Osteoblast (primary cell): ENCODE data around the gene CSF2. TPM values are rescaled to one million over a fixed set of nuclear protein-coding genes. Genes with fewer than 3 reads are reported as not detected.
A peak's percentile ranks its signal among the peaks of the same experiment; 100 is the strongest.

Experiments used
- DNase-seq: peaks from one replicate; pipeline ENCODE4 v3.0.0; 2011; ENCODE audit warnings: low spot score, mixed read lengths; ENCODE audit not compliant: insufficient read length; ENCODE audit errors: missing footprints
- H2AFZ ChIP-seq: 2 replicates; pipeline ENCODE4 v1.6.0; 2011; ENCODE audit warnings: mild to moderate bottlenecking, low read length
- H3K27ac ChIP-seq: 2 replicates; pipeline ENCODE4 v1.5.1; 2011; ENCODE audit warnings: mild to moderate bottlenecking, low read depth, low read length, moderate library complexity
- H3K27me3 ChIP-seq: 2 replicates; pipeline ENCODE4 v1.6.0; 2012; ENCODE audit warnings: mild to moderate bottlenecking, control low read depth, inconsistent platforms, low read length, moderate library complexity; ENCODE audit not compliant: insufficient read depth
- H3K36me3 ChIP-seq: 2 replicates; pipeline ENCODE4 v1.5.1; 2011; ENCODE audit warnings: mild to moderate bottlenecking, low read length, control low read depth, moderate library complexity; ENCODE audit not compliant: insufficient read depth
- H3K4me1 ChIP-seq: 2 replicates; pipeline ENCODE4 v1.5.1; 2011; ENCODE audit warnings: mild to moderate bottlenecking, low read length, control low read depth, moderate library complexity; ENCODE audit not compliant: insufficient read depth
- H3K4me2 ChIP-seq: 2 replicates; pipeline ENCODE4 v1.6.0; 2011; ENCODE audit warnings: mild to moderate bottlenecking, low read length; ENCODE audit not compliant: insufficient read depth
- H3K4me3 ChIP-seq: fragments of 200-600 bp; sonication (generic); 3 replicates; pipeline ENCODE4 v1.5.1; 2012; ENCODE audit warnings: mild to moderate bottlenecking, low read length, inconsistent platforms; ENCODE audit not compliant: insufficient read depth
- H3K79me2 ChIP-seq: 2 replicates; pipeline ENCODE4 v1.6.0; 2012; ENCODE audit warnings: mild to moderate bottlenecking, low read length, control low read depth, inconsistent platforms; ENCODE audit not compliant: insufficient read depth
- H3K9me3 ChIP-seq: 2 replicates; pipeline ENCODE4 v1.5.1; 2011; ENCODE audit warnings: low read depth, low read length, control low read depth
- H4K20me1 ChIP-seq: 2 replicates; pipeline ENCODE4 v1.6.0; 2012; ENCODE audit warnings: mild to moderate bottlenecking, low read length, control low read depth; ENCODE audit not compliant: insufficient read depth
- total RNA-seq: library from RNA; depleted of rRNA; stranded (reverse); fragments of >200 nt; gene quantifications from 2 replicates; pipeline ENCODE4 v1.2.3, GENCODE V29; 2012
- TF ChIP-seq, protein P1 (sequence below): IDR thresholded peaks from 2 replicates; pipeline ENCODE4 v1.5.1; 2011; ENCODE audit warnings: mild to moderate bottlenecking, low read depth, low read length, moderate library complexity; ENCODE audit errors: extremely low read depth

Gene CSF2
- total RNA-seq, 1 donor, result not detected

DNA sequence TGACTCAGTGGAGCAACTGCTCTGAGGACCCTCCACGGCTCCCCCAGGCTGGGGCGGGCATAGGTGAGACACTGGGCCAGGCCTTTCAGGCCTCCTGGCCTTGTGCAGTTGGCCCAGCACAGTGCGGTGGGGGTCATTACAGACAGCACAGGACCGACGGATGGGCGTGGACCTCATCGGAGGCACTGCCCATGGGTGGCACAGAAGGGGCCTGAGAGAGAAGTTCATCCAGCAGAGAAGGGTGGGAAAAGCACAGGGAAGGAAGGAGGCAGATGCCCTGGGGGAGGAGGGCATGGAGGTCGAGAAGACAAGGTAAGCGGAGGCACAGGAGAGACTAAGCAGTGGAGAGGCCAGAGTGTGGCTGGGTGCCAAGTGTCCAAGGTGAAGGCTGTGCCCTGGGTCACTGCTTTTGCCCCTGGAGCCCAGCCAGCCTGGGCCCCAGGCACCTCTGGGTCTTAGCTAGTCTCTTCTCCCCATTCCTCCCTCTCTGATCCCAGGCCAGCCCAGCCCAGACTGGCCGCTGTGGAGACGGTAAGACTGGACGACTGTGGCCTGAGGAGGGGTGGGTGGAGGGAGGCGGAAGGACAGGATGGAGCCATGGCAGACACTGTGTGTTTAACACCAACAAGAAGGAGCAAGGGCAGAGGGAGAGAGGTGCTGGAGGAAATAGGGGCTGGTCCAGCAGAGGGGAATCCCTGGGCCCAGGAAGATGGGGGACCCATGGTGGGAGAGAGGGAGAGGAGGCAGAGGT, 7.5 kb upstream of the CSF2 start:
- Histone ChIP-seq H3K4me3 (no peak overlapping the region), H3K27ac (no peak overlapping the region), H3K79me2 (no peaks in the 10 kb centered on the region), H4K20me1 (peaks cover 3% of the 10 kb centered on the region), H3K4me2 (no peak overlapping the region), H3K4me1 (peaks cover 8% of the 10 kb centered on the region), H3K27me3 (no peaks in the 10 kb centered on the region), H3K36me3 (no peaks in the 10 kb centered on the region), H2AFZ (no peak overlapping the region), H3K9me3 (no peaks in the 10 kb centered on the region)
- TF ChIP-seq, protein P1, sequence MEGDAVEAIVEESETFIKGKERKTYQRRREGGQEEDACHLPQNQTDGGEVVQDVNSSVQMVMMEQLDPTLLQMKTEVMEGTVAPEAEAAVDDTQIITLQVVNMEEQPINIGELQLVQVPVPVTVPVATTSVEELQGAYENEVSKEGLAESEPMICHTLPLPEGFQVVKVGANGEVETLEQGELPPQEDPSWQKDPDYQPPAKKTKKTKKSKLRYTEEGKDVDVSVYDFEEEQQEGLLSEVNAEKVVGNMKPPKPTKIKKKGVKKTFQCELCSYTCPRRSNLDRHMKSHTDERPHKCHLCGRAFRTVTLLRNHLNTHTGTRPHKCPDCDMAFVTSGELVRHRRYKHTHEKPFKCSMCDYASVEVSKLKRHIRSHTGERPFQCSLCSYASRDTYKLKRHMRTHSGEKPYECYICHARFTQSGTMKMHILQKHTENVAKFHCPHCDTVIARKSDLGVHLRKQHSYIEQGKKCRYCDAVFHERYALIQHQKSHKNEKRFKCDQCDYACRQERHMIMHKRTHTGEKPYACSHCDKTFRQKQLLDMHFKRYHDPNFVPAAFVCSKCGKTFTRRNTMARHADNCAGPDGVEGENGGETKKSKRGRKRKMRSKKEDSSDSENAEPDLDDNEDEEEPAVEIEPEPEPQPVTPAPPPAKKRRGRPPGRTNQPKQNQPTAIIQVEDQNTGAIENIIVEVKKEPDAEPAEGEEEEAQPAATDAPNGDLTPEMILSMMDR, result no peak
- peak; percentile 53 for DNase-seq

DNA sequence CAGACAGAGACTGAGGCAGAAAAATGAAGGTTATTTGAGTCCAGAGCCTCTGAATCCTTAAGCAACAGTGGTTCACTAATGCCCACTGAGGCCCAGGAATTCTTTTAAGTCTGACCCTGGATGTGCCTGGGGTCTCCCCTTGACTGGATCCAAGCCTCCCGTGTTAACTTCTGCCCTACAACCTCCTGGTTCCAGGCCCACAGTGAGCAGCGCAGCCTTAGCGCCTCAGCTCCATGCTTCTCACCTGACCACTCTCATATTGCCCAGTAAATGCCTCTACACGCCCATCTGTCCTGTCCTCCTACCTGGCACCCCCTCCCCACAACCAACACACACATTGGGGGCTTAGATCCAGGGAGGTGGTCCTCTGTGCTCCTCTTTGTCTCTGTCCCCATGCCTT, 6.7 kb upstream of the CSF2 start:
- Histone ChIP-seq H3K9me3 (no peaks in the 10 kb centered on the region), H3K27ac (no peak overlapping the region), H3K4me2 (no peak overlapping the region), H2AFZ (no peak overlapping the region), H3K79me2 (no peaks in the 10 kb centered on the region), H3K4me1 (peaks cover 9% of the 10 kb centered on the region), H4K20me1 (peaks cover 3% of the 10 kb centered on the region), H3K36me3 (no peaks in the 10 kb centered on the region), H3K4me3 (no peak overlapping the region), H3K27me3 (no peaks in the 10 kb centered on the region)
- TF ChIP-seq, protein P1, result no peak
- DNase-seq, result peak; percentile 76

DNA sequence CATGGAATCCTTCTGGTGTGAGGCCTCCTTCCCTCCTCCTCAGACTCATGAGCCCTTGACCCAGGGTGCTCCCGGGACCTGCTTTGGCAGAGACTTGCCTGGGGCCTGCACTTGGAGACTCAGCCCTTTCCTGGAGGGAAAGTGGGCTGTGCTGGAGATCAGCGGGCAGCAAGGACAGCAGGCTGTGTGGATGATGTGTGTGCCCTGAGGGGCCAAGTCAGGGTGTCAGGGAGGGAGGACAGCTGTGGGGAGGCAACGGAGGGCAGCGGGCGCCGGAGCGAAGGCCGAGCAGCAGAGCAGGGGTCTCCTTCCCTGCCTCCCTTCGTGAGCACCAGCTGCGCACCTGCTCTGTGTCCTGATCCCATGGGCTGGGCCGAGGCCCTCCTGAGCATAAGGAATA, 6.1 kb upstream of the CSF2 start:
- Histone ChIP-seq H3K27me3 (no peaks in the 10 kb centered on the region), H2AFZ (no peak overlapping the region), H3K4me3 (no peak overlapping the region), H3K79me2 (no peaks in the 10 kb centered on the region), H3K4me1 (peaks cover 9% of the 10 kb centered on the region), H4K20me1 (peaks cover 3% of the 10 kb centered on the region), H3K27ac (no peak overlapping the region), H3K9me3 (no peaks in the 10 kb centered on the region), H3K4me2 (no peak overlapping the region), H3K36me3 (no peaks in the 10 kb centered on the region)
- TF ChIP-seq, protein P1, result no peak
- DNase-seq, result peak; percentile 58

DNA sequence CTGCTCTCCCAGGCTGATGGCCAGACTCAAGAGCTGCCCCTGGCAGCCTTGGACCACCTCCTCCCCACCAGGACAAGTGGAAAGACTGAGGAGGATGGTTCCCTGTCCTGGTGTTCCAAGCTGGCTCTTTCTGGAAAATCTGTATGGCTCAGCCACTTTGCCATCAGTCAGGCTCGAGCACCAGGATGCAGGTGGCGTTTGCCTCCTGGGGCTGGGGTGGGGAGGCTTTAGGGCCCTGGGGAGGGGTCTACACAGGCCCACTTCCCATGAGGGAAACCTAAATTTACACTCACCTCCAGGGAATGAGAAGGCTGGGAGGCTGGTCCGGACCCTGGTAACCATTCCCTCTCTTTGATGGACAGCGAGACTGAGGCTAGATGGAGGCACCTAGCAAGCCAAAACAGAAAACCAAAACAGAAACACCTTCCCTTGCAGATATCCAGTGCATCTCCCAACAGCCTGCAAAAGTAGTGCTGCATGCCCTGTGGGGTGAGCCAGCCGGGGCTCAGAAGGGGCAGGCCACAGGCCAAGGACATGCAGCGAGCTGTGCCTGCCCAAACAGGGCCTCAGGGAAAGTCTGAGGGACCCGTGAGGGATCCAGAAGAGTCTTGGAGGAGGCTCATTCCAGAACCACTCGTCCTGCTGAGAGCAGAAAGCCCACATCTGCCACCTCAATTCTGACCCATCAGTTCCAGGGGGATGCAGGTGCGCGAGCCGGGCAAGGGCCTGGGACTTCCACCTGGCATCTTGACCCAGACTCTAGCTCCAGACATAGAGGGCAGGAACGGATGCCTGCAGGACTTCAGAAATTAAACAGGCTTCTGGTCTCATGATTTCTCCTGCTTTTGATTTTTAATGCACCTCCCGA, 5.4 kb upstream of the CSF2 start:
- Histone ChIP-seq H3K27me3 (no peaks in the 10 kb centered on the region), H3K27ac (no peak overlapping the region), H3K4me3 (no peak overlapping the region), H2AFZ (no peak overlapping the region), H3K4me2 (no peak overlapping the region), H3K9me3 (no peaks in the 10 kb centered on the region), H3K4me1 (peaks cover 9% of the 10 kb centered on the region), H3K79me2 (no peaks in the 10 kb centered on the region), H4K20me1 (peaks cover 3% of the 10 kb centered on the region), H3K36me3 (no peaks in the 10 kb centered on the region)
- peak; percentile 74 for DNase-seq
- TF ChIP-seq, protein P1, result no peak
